Measurements from ENCODE around the gene ABCD4.
"Not testable (repeated sequence)": the region's sequence is repeated elsewhere in the genome, so short reads cannot be mapped to it uniquely, and the experiment has no call there.

- not testable (repeated sequence) for TF ChIP-seq ZFP30 (CRISPR knock-in tag; IDR thresholded peaks at IDR 0.05); PATZ1 (CRISPR knock-in tag; IDR thresholded peaks at IDR 0.05; ENCODE audit: borderline replicate concordance); GLIS3 (CRISPR knock-in tag; IDR thresholded peaks at IDR 0.05); POU6F1 (CRISPR knock-in tag; IDR thresholded peaks at IDR 0.05; ENCODE audit: borderline replicate concordance, low read depth); TCF4 (CRISPR knock-in tag; IDR thresholded peaks at IDR 0.05; ENCODE audit: borderline replicate concordance); ZNF8 (CRISPR knock-in tag; IDR thresholded peaks at IDR 0.05); RARB (CRISPR knock-in tag; IDR thresholded peaks at IDR 0.05); ZNF70 (CRISPR knock-in tag; IDR thresholded peaks at IDR 0.05); BACH2 (CRISPR knock-in tag; IDR thresholded peaks at IDR 0.05; ENCODE audit: borderline replicate concordance)
Measured at GRCh38 chr14:74329950-74330552, 27.3 kb upstream of the ABCD4 start.

All from SK-N-SH treated with all-trans-retinoic acid at 6 μM for 48 hours (cell line).